GM12874 (cell line): Measurements from ENCODE around the gene SZRD1.

Source experiments
- CTCF ChIP-seq: IDR thresholded peaks from 2 replicates; pipeline ENCODE4 v1.5.1; 2011; ENCODE audit warnings: low read depth, mild to moderate bottlenecking, control low read depth, low read length, moderate library complexity; ENCODE audit not compliant: insufficient read depth

Gene SZRD1

GRCh38 chr1:16340673-16341072 lies 26.4 kb upstream of the SZRD1 start:
- TF ChIP-seq CTCF: no peak

GRCh38 chr1:16342331-16343062 lies 24.5 kb upstream of the SZRD1 start:
- TF ChIP-seq CTCF: no peak

- no peak for TF ChIP-seq CTCF
These were observed 18.4 kb upstream of the SZRD1 start for GRCh38 chr1:16348414-16349182.

- TF ChIP-seq CTCF: no peak
These were observed 17.1 kb upstream of the SZRD1 start for GRCh38 chr1:16349847-16350406.

GRCh38 chr1:16351456-16351993 lies 15.5 kb upstream of the SZRD1 start:
- TF ChIP-seq CTCF: no peak

- peak; percentile 62 for TF ChIP-seq CTCF
These were observed 14.8 kb upstream of the SZRD1 start, which contains the start of gene FBXO42 for GRCh38 chr1:16351994-16352841. Gene FBXO42, minus strand, starts transcription at chr1:16352480. Its CDS starts 37,062 bp downstream, at chr1:16315418.
